HTERT RPE-1 (cell line): Measurements from ENCODE around the gene KDELR1.
"Not testable (repeated sequence)": the region's sequence is repeated elsewhere in the genome, so short reads cannot be mapped to it uniquely, and the experiment has no call there.

Experiments
- in situ Hi-C: fragments of 300-500 bp; cut with MboI; formaldehyde crosslinking; loops from 4 replicates; pipeline ENCODE4 v1.14.3; 2020; ENCODE audit warnings: low sequenced_read_pairs

The KDELR1 gene

DNA sequence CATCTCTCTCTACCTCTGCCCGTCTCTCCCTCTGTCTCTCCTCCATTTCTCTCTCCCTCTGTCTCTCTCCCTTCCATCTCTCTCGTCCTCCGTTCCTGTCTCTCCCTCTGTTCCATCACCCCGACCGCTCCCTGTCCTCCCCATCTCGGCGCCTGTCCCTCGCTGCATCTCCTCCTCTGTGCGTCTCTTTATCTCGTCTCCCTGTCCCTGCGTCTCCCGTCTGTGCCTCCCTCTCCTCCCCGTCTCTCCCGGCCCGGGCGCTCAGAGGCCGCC, 6.7 kb upstream of the KDELR1 start:
- in situ Hi-C loops = no loop called here

DNA sequence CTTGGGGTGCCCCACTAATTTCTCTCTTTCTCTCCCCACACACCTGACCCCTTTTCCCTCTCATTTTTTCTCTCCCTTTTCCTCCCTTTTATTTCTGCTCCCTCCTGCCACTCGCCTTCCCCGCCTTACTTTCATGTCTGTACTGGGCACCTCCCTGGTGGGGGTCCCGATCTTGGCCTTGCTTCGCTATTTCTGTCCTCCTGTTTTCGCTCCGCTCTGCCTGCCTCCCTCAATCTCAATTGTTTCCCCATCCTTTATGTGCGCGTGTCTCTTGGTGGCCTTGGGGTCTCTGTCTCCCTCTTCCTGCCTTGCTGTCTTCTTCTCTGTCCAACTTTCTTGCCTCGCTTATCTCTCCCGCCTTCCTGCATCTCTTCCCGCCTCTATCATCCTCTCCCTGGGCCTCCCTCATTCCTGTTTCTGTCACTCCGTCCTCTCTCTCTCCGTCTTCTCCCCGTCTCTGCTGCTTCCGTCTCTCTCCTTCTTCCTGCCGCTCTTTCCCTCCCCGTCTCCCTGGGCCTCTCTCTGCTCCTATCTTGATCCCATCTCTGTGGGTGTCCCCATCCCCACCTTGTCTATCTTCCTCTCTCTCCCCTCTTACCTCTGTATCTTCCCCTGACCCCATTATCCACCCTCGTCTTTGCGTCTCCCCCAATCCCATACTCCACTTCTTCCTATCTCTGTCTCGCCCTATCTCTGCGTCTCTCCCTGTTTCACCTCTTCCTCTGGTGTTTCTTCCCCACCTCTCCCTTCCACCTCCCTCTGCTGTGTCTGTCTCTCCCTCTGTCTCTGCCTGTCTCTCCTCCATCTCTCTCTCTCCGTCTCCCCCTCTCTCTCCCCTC, 6.1 kb upstream of the KDELR1 start:
- in situ Hi-C loops = no loop called here

DNA sequence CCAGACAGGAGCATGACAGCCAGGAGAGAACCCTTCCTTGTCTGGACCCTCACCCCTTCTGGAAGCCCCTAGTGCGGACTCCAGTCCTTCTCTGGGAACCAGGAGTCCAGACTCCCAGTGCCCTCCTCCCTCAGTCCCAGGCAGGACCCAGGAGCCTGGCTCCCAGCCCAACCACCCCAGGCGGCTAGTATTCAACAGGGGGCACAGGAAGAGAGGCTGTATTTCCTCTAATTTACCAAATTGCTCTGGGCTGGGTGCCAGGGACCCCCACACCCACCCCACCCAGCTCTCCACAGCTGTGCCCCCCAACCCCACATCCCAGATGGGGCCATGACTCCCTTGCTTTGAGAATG, 5.4 kb upstream of the KDELR1 start:
- in situ Hi-C loops = no loop called here

DNA sequence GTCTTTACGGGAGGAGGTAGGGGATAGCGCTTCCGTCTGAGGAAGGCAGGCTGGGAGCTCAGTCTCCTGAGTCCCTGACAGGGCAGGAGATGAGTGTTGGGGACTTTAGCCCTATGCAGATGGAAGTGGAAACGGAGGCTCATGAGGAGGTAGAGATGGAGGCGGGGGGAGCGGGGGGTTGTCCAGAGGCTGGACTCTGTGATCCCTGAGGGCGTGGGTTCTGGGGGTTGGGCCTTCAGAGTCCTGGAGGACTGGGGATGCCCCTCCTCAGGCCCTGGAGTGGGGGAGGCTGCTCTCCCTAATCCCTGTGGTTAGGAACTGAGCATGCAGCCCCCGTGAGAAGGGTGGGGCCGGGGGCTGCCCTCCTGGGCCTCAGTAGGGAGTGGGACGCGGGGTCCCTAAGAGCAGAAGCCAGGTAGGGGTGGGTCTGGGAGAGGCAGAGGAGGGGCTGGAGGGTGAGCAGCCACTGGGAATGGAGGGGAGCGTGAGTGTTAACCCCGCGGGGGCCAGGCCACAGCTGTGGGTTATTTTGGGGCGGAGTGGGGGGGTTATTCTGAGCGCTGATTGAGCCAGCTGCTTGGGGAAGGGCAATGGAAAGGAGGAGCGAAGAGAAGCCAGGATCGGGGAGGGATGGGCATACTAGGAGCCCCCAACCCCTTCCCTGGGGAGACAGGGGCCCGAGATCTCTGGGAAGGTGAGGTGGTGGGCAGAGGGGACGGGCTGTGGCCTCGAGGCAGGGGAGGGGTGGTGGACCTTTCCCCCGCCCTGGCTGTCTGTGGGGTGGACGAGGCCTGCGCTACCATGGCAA, 4.9 kb upstream of the KDELR1 start:
- in situ Hi-C loops = no loop called here

DNA sequence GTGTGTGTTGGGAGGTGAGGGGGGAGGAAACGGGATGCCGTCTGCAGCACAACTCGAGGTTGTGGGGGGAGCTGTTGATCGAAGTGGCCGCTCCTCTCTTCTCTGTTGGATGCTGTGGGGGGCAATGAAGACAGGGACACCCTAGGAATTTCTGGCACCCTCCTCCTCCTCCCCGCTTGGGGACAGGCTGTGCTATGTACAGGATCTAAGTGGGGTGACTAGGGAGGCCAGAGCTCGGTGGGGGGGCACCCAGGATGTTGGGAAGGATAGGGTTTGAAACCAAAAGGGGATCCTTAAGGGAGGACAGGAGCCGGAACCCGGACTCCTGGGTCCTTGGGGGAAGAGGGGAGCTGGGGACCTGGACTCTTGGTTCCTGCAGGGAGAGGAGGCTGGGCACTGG, 4.1 kb upstream of the KDELR1 start:
- in situ Hi-C loops = no loop called here

DNA sequence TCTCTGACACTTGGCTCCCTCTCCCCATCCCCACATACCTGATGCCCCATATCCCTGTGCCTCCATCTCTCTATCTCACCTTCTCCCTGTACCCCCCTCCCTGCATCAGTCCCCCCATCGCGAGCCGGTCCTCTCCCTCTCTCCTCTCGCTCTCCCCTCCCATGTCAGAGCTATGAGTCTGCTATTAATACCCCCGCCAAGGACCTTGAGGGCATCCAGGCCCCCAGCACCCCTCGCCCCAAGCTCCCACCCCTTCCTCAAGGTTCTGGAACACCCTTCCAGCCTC, 3.8 kb upstream of the KDELR1 start:
- in situ Hi-C loops = no loop called here

DNA sequence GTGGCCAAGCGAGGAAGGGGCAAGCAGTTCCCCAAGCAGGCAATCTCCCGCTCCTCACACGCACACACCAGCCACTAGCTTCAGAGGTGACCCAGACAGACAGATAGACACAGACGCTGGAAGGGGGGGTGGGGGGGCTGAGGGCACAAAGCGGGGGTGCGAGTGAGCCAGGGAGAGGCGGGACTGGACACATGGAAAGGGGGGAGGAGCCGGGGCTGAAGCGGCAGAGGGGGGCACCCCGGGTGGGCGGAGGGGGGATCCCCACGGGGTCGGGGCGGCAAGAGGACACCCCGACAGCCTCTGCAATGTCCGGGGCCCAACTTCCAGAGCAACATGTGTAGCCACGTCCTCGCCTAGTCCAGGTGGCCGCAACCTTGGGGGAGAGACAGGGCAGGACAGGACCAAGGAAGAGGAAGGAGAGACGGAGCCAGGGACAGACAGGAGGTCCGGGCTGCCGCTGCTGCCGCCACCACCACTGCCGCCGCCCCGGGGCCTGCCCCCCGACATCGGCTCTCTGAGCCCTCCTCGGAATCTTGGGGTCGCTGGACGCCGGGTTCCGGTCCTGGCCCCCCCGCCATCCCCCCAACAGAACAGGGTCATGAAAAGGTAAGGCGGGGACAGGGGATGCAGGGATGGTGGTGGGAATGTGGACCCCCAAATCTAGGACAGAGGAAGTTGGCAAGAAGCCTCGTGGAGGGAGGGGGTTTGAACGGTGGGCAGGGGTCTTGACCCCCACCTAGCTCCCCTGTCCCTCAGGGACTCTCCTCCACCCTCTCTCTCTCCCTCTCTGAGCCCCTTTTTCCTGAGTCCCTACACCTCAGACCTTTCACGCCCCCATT, 3.2 kb upstream of the KDELR1 start:
- in situ Hi-C loops = no loop called here

DNA sequence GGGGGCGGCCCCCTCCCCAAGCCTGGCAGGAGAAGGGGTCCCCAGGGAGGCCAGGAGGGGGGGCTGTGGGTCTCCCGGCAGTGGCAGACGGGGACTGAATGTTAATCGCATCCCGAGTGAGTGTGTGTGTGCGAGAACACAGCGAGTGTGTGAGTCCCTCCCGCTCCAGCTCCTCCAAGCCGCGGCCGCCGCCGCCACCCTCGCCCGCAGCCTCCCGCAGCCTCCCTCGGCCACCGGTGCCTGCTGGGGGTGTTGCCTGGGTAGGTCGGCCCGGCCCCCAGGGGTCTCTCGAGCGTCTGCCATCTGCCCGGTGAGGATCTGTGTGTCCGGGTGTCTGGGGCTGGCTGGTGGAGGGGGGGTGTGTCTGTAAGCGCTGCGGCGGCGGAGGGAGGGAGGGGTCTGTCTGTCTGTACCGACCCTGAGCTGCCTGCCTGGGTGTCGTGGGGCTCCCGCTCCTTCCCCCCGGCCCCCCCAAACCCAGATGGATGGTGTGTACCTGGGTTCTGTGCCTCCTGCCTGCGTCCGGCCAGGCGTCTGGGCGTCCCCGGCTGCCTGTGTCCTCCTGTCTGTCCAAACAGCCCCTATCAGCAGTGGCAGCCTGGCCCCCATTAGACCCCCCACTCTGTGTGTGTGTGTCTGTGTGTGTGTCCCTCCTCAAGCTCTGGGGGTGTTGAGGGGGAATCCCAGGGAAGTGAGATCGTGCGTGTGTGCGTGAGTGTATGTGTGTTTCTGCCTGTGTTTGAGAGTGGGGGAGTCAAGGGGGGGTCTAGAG, 2.4 kb upstream of the KDELR1 start, which contains the start of gene GRIN2D:
Gene GRIN2D, plus strand, starts transcription at position 110 of the 772 bp plus-strand sequence. CDS start 4,725 bp downstream, outside the sequence.
- in situ Hi-C loops = no loop called here

DNA sequence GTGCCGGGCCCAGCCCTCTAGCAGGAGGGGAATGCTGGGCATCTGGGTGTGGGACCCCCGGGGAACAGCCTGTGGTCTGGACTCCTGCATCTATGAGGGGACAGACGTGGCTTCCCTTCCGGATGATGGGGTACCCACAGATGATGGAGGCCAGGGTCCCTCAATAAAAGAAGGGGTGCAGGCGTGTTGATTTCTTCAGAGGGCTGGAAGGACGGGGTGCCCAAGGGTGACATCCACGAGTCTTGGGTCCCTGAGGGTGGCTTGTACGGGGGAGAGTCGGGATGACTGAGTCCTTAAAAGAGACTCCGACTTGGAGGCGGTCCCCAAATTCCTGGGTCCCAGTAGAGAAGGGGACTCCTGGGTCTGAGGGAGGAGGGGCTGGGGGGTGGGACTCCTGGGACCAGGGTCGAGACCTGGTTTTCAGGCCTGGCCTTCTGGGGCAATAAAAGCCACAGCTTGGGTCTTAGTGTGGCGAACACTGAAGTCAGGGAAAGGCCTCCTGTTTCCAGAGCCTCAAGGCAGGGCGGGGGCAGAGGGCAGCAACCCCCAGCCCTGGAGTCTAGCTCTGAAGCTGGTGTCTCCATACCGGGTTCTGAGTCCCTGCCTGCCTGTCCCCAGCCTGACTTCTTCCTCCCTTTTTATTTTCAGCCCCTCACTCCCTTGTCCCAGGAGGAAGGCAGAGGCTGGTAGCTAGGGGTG, 1.7 kb upstream of the KDELR1 start:
- in situ Hi-C loops = no loop called here

DNA sequence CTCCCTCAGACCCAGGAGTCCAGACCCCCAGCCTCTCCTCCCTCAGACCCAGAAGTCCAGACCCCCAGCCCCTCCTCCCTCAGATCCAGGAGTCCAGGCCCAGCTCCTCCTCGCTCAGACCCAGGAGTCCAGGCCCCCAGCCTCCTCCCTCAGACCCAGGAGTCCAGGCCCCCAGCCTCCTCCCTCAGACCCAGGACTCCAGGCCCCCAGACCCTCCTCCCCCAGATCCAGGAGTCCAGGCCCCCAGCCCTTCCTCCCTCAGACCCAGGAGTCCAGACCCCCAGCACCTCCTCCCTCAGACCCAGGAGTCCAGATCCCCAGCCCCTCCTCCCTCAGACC, 624 bp upstream of the KDELR1 start:
- in situ Hi-C loops = not testable (repeated sequence)

DNA sequence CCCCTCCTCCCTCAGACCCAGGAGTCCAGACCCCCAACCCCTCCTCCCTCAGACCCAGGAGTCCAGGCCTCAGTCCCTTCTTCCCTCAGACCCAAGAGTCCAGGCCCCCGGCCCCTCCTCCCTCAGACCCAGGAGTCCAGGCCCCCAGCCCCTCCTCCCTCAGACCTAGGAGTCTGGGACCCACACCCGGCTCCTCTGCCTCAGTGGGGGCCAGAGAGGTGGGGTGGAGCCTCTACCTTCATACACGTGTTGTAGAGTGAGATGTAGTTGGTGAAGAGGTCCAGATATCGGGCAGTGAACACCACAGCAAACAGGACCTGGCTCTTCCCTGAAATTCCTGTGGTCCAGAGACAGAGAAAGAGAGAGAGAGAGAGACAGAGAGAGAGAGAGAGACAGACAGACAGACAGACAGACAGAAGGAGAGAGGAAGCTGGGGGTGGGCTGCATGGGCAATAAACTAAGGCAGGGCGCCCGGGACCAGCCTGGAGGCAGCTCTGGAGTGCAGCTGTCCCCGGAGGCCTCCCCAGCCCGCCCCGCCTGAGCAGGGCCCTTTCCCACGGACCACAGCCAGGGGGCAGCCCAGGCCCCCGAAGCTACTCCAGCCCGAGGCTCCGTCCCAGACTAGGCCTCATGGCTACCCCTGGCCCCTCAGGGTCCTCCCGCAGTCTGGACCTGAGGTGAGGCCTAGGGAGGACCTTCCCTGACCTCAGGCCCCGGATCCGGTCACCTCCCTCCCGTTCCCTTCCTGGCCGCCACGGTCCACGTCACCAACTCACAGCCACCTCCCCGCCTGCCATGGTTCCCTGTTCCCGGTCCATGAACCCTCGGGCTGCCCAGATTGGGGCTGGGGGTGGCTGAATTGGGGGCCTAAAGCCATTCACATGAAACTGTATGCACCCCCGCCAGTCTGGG, 907 bp downstream of the KDELR1 start:
- in situ Hi-C loops = no loop called here

DNA sequence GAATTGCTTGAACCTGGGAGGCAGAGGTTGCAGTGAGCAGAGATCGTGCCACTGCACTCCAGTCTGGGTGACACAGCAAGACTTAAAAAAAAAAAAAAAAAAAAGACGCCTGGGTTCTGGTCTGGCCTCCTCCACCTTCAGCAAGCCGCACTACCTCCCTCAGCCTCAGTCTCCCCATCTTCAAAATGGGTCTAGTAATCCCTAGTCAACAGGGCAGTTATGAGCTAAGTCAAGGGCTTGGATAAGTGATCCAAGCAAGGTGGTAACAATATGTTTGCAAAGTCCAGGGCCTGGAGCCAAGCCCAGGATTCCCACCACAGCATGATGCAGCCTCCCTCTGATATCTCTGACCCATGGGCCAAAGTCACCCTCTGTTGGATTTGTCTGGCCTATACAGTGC, 4.4 kb downstream of the KDELR1 start:
- in situ Hi-C loops = no loop called here

DNA sequence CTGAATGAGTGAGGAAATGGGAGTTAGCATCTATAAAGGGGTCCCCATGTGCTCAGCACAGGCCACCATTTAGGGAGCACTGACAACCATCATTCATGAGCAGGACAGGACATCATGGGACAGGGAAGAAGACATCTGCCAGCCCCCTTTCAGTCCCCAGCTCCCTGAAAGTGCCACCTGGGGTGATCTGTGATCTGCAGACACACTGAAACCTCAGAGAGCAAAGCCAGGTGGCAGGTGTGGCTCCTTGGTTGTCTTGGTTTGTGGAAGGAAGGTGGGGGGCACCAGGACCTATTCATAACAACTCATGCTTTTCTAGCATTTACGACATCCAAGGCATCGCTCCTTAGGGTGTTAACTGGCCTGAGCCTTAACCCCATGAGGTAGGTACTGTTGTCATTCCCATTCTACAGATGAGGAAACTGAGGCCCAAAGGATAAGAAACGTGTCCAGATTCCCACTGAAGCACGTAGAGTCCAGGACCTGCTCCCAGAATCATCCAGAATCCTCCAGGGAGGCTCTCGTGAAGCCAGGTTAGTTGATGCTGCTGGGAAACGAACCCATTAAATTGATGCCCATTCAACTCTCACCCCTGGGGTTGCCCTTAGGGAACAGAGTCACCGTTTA, 5.8 kb downstream of the KDELR1 start:
- in situ Hi-C loops = no loop called here

DNA sequence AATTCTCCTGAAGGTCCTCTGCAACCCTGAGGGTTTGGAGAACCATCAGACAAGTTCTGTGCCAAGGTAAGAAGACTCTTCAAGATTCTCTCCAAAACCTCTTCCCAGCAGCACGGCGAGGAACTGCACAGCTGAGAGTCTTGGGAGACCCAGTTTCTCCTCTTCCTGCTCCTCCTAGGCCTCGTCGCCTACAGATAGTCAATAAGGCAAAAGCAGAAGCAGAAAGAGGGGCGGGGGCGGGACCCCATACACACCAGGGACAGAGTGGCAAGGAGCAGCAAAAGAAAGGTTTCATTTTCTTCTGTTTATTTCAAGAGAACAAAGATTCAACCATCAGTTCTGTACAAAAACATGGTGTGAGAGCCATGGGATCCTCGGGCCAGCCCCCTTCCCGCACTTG, 9.1 kb downstream of the KDELR1 start:
- in situ Hi-C loops = no loop called here

DNA sequence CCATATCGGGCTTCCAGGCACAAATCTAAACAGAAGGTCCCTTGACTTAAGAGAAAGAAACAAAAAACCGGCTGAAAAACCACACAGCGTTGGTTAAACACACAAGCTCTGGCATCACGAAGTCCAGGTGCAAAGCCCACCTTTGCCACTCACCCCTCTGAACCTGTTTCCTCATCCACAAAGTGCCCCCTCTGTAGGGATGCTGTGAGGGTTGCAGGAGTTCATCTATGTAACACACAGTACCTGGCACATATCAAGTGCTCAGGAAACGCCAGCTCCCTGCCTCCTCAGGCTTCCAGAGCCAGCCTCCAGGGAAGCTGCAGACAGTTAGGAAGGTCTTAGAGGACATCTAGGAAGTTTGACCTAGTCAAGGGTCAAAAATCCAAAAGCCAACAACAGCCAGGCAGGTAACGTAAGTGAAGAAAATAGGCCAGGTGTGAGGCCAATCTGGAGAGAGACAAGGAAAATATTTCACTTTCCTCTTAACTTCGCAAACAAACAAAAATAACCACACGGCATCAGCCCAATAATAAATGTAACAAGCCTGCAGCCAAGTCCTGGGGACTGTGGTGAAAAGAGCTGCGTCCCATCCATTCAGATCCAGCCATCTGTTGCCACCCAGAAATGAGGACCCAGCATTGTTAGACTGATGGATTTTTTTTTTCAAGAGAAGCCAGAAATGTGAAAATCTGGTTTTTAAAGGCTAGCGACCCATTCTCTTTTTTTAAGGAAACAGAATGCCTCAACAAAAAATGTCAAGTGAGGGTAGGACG, 10.0 kb downstream of the KDELR1 start:
- in situ Hi-C loops = no loop called here

DNA sequence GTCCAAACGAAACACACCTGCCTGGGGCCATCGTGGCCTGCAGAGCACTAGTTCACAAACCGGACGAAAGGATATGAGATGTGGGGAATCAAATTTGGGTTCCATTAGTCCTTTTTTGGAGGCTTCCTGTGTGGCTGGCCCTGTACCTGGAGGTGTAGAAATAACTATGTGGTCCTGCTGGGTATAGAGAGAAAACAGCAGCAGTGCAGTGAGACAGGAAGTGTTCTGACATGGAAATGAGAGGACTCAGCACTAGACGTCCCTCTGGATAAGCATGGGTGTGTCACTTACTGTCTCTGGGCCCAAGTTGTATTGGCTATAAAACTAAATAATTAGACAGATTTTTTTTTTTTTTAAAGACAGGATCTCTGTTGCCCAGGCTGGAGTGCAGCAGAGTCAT, 12.3 kb downstream of the KDELR1 start:
- in situ Hi-C loops = no loop called here

DNA sequence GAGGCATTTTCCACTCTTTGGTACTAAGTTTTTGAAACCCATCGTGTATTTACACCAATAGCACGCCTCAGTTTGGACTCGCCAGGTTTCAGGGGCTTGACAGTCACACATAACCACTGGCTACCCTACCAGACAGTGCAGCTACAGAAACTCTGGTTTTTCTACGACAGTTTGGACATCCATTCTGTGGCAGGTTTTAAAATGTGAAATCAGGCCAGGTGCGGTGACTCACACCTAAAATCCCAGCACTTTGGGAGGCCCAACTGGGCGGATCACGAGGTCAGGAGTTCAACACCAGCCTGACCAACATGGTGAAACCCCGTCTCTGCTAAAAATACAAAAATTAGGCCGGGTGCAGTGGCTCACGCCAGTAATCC, 13.2 kb downstream of the KDELR1 start:
- in situ Hi-C loops = no loop called here

DNA sequence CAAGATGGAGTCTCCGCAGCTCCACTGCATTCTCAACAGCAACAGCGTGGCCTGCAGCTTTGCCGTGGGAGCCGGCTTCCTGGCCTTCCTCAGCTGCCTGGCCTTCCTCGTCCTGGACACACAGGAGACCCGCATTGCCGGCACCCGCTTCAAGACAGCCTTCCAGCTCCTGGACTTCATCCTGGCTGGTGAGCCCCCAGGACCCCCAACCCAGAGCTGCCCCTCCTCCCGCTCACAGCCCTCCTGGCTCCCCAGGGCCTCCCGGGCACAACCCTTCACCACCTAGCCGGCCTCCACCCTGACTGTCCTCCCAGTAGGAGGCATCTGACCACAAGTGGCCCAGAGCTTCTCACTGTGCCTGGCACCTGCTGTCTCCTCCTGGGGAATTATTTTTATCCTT, 17.8 kb downstream of the KDELR1 start:
- in situ Hi-C loops = no loop called here
